WTC11 (cell line): ENCODE measurements around the gene MAP3K2. TPM values are rescaled to one million over a fixed set of nuclear protein-coding genes. Genes with fewer than 3 reads are reported as not detected.
A peak's percentile ranks its signal among the peaks of the same experiment; 100 is the strongest.

Experiments used
- ATAC-seq: fragments of 200-7000 bp; cut with Tn5 transposase; 2 replicates; pipeline ENCODE4 v1.10.0; 2021; ENCODE audit warnings: mild to moderate bottlenecking, moderate library complexity
- CTCF ChIA-PET: fragments of 300-600 bp; sonication (Branson Sonifier 250); formaldehyde crosslinking; loops from one replicate; lab custom pipeline; 2021; ENCODE audit warnings: antibody characterized with exemption; lab: Charles Lee
- POLR2A ChIA-PET: fragments of 350-600 bp; sonication (Branson Sonifier 250); formaldehyde crosslinking; loops from one replicate; lab custom pipeline; 2021; ENCODE audit warnings: antibody characterized with exemption; lab: Charles Lee
- DNase-seq: peaks from one replicate; pipeline ENCODE4 v3.0.0; 2021; ENCODE audit warnings: low spot score
- H3K27ac Mint-ChIP-seq: 2 replicates; pipeline ENCODE4 v1.8.0; 2021; ENCODE audit warnings: mixed read lengths
- H3K27me3 Mint-ChIP-seq: 2 replicates; pipeline ENCODE4 v1.8.0; 2021; ENCODE audit warnings: low read depth, mild to moderate bottlenecking, moderate library complexity, mixed read lengths
- H3K36me3 Mint-ChIP-seq: 2 replicates; pipeline ENCODE4 v1.8.0; 2021; ENCODE audit warnings: mixed read lengths
- H3K4me1 Mint-ChIP-seq: 2 replicates; pipeline ENCODE4 v1.8.0; 2022; ENCODE audit warnings: mixed read lengths
- H3K4me3 Mint-ChIP-seq: 2 replicates; pipeline ENCODE4 v1.8.0; 2021; ENCODE audit warnings: mild to moderate bottlenecking, moderate library complexity, mixed read lengths
- H3K9me3 Mint-ChIP-seq: 2 replicates; pipeline ENCODE4 v1.8.0; 2021; ENCODE audit warnings: mixed read lengths
- FOXP1 ChIP-seq: sonication (generic); formaldehyde crosslinking; IDR thresholded peaks from 2 replicates; pipeline ENCODE4 v1.8.0; 2022; ENCODE audit warnings: missing genetic modification reagents, mild to moderate bottlenecking, moderate library complexity, borderline replicate concordance
- GTF2I ChIP-seq: fragments of 250-450 bp; sonication (Bioruptor Pico); conservative IDR thresholded peaks from 2 replicates; pipeline ENCODE4 v1.4.0; 2021; ENCODE audit warnings: mild to moderate bottlenecking
- HMGA2 ChIP-seq: fragments of 250-450 bp; sonication (Bioruptor Pico); IDR thresholded peaks from 2 replicates; pipeline ENCODE4 v1.4.0; 2021; ENCODE audit warnings: mild to moderate bottlenecking, moderate library complexity
- JUN ChIP-seq: sonication (generic); formaldehyde crosslinking; IDR thresholded peaks from 2 replicates; pipeline ENCODE4 v1.8.0; 2023; ENCODE audit warnings: mild to moderate bottlenecking, missing genetic modification reagents
- NR1H2 ChIP-seq: sonication (generic); formaldehyde crosslinking; IDR thresholded peaks from 2 replicates; pipeline ENCODE4 v1.9.0; 2021; ENCODE audit warnings: mild to moderate bottlenecking, moderate library complexity, missing genetic modification reagents
- NR2C2 ChIP-seq: sonication (generic); formaldehyde crosslinking; IDR thresholded peaks from 2 replicates; pipeline ENCODE4 v1.8.0; 2022; ENCODE audit warnings: mild to moderate bottlenecking, missing genetic modification reagents
- RELA ChIP-seq: sonication (generic); formaldehyde crosslinking; IDR thresholded peaks from 2 replicates; pipeline ENCODE4 v1.8.1; 2022; ENCODE audit warnings: missing genetic modification reagents, mild to moderate bottlenecking, borderline replicate concordance
- SMAD3 ChIP-seq: sonication (generic); formaldehyde crosslinking; IDR thresholded peaks from 2 replicates; pipeline ENCODE4 v1.8.0; 2022; ENCODE audit warnings: missing genetic modification reagents, mild to moderate bottlenecking, borderline replicate concordance
- TEAD1 ChIP-seq: sonication (generic); formaldehyde crosslinking; IDR thresholded peaks from 2 replicates; pipeline ENCODE4 v1.8.0; 2022; ENCODE audit warnings: mild to moderate bottlenecking, missing genetic modification reagents
- ZBTB21 ChIP-seq: sonication (generic); formaldehyde crosslinking; IDR thresholded peaks from 2 replicates; pipeline ENCODE4 v1.8.1; 2023; ENCODE audit warnings: mild to moderate bottlenecking, missing genetic modification reagents, borderline replicate concordance
- ZNF219 ChIP-seq: sonication (generic); formaldehyde crosslinking; IDR thresholded peaks from 2 replicates; pipeline ENCODE4 v1.8.0; 2023; ENCODE audit warnings: missing genetic modification reagents, mild to moderate bottlenecking, borderline replicate concordance
- ZNF232 ChIP-seq: sonication (generic); formaldehyde crosslinking; IDR thresholded peaks from 2 replicates; pipeline ENCODE4 v1.8.0; 2022; ENCODE audit warnings: mild to moderate bottlenecking, missing genetic modification reagents
- ZNF396 ChIP-seq: fragments of 250-450 bp; sonication (Bioruptor Pico); IDR thresholded peaks from 2 replicates; pipeline ENCODE4 v1.8.0; 2021; ENCODE audit warnings: mild to moderate bottlenecking, moderate library complexity, borderline replicate concordance
- ZNF416 ChIP-seq: fragments of 250-450 bp; sonication (Bioruptor Pico); IDR thresholded peaks from 2 replicates; pipeline ENCODE4 v1.9.0; 2021; ENCODE audit warnings: mild to moderate bottlenecking, inconsistent platforms
- total RNA-seq: library from RNA; stranded (reverse); gene quantifications from 3 replicates; pipeline ENCODE4 v1.2.3, GENCODE V29; 2021
- TF ChIP-seq, protein P1 (sequence below): fragments of 250-450 bp; sonication (Bioruptor Pico); conservative IDR thresholded peaks from 2 replicates; pipeline ENCODE4 v1.9.0; 2021; ENCODE audit warnings: mild to moderate bottlenecking
- TF ChIP-seq, protein P2 (sequence below): sonication (generic); formaldehyde crosslinking; IDR thresholded peaks from 2 replicates; pipeline ENCODE4 v1.8.1; 2022; ENCODE audit warnings: mild to moderate bottlenecking, missing genetic modification reagents, moderate library complexity, borderline replicate concordance
- TF ChIP-seq, protein P3 (sequence below): sonication (generic); formaldehyde crosslinking; IDR thresholded peaks from 2 replicates; pipeline ENCODE4 v1.8.0; 2023; ENCODE audit warnings: missing genetic modification reagents
- TF ChIP-seq, protein P4 (sequence below): sonication (generic); formaldehyde crosslinking; IDR thresholded peaks from 2 replicates; pipeline ENCODE4 v1.8.0; 2022; ENCODE audit warnings: missing genetic modification reagents
- TF ChIP-seq, protein P5 (sequence below): sonication (generic); formaldehyde crosslinking; IDR thresholded peaks from 2 replicates; pipeline ENCODE4 v1.8.1; 2023; ENCODE audit warnings: mild to moderate bottlenecking, missing genetic modification reagents, moderate library complexity
- TF ChIP-seq, protein P6 (sequence below): sonication (generic); formaldehyde crosslinking; IDR thresholded peaks from 2 replicates; pipeline ENCODE4 v1.8.1; 2023; ENCODE audit warnings: mild to moderate bottlenecking, missing genetic modification reagents, moderate library complexity

Gene MAP3K2
- total RNA-seq, 1 experiment from 2014 or later = 26.9 TPM

DNA sequence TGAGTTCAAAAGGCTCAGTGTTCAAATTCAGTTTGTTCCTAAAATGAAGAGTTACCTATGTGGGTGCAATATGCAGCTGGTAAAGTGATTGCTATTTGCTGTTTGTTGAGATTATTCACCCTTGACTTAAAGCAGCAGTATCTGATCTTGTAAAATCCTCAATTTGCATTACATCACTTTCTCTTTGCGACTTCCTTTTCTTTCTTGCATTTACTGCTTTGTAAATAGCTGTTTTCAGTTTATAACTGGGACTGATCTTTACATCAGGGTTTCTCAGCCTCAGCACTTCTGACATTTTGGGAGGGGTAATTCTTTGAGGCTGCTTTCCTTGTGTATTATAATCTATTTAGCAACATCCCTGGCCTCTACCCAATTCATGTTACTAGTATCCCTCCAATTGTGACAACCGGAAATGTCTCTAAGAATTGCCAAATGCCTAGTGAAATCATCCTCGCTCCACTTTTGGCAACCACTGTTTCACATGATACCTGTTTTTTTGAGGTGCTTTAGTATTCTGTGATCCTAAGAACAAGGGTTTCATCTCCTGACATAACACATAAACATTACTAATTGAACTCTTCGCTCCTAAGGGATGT is 81.7 kb downstream of the MAP3K2 start (continued):
- no peak for TF ChIP-seq NR1H2 (CRISPR knock-in tag)

DNA sequence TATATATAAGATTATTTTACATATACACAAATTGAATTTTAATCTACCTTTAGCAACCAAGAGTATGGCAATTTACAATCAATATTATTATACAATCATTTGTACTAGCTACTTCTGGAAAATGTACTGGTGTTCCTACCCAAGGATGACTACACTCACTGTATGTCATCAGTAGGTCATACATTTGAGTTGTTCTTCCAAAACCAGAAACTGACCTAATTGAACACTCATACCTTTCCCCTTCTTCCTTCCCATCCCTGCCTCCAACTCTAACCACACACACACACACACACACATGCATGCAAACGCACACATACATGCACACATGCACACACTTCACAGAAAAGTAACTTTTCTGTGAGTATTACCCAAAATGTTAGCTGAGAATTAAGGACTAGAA is 85.6 kb downstream of the MAP3K2 start:
- no peak overlapping the region for H3K27ac Mint-ChIP-seq
- TF ChIP-seq RELA (CRISPR knock-in tag) (no peak), SMAD3 (no peak), HMGA2 (CRISPR knock-in tag) (no peak), NR2C2 (CRISPR knock-in tag) (no peak), ZNF232 (CRISPR knock-in tag) (no peak), JUN (CRISPR knock-in tag) (no peak), ZNF416 (CRISPR knock-in tag) (no peak)
- TF ChIP-seq, protein P1, sequence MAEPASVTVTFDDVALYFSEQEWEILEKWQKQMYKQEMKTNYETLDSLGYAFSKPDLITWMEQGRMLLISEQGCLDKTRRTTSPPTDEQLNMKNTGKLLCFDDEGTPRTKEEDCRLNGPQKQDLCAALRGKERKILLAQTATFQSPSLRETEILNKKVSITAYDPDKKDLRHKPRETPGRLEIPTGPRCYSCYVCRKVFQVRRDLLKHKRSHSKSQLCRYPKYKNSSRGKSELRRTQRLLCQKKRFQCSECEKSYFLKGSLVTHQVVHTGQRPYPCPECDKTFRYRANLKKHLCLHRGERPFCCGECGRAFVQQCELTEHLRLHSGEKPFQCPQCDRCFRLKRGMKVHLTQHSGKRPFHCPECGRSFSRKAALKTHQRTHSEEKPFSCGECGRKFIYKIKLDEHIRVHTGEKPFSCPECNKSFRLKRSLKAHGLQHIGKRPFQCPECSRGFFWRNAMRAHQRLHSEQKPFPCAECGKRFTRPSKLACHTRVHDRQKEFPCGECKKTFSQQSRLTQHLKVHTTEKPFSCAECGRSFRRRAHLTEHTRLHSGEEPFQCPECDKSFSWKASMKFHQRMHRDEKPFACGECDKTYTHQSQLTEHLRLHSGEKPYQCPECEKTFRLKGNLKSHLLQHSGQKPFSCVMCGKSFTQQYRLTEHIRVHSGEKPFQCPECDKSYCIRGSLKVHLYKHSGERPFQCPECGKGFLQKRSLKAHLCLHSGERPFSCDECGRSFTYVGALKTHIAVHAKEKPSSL = no peak
- TF ChIP-seq, protein P2, sequence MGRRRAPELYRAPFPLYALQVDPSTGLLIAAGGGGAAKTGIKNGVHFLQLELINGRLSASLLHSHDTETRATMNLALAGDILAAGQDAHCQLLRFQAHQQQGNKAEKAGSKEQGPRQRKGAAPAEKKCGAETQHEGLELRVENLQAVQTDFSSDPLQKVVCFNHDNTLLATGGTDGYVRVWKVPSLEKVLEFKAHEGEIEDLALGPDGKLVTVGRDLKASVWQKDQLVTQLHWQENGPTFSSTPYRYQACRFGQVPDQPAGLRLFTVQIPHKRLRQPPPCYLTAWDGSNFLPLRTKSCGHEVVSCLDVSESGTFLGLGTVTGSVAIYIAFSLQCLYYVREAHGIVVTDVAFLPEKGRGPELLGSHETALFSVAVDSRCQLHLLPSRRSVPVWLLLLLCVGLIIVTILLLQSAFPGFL (CRISPR knock-in tag) = no peak

DNA sequence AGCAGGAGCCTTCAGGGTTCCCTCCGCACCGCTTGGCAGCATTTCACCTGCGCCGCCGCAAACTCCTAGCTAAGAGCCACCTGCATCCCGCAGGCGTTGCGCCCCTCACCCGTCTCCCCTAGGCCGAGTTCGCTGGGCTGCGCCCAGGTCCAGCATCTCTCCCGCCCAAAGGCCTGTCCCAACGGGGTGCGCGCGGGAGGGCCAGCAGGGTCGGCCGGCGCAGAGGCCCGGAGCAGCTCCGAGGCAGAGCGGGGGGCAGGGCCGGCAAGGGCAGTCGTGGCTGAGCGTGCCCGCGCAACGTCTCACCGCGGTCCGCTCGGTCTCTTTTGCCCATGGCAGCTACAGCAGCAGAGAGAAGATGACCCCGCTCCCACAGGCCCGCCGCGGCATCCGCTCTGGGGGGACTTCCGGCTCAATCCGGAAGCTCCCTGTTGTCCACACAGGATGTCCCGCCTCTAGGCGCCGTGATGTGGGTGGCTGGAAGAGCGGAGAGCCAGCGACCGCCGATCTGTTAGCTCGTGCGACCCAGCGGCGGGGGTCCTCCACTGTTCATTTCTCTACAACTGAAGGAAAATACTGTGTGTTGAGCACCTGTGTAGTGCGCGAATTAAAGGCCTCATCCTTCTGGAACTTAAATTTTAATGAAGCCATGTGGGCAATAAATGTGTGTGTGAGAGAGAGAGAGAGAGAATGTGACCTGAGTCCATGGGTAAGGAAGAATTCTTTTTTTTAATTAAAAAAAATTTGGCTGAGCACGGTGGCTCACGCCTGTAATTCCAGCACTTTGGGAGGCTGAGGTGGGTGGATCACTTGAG is 93.8 kb downstream of the MAP3K2 start, which contains the start of gene ERCC3:
ERCC3 (minus strand) TSS at position 397 of the 815 bp plus-strand sequence; CDS start at position 334, 63 bp downstream.
- ChIA-PET CTCF (interaction anchor here (0.6 to 3.8 kb wide), 6 partner anchors 34 to 188 kb away, joined by 3 to 36 read pairs (median 6); no protein-coding TSS in a partner anchor), POLR2A (interaction anchor here (1.0 to 1.5 kb wide), 5 partner anchors 19 to 214 kb away, joined by 3 to 5 read pairs (median 4); no protein-coding TSS in a partner anchor)
- Mint-ChIP-seq H3K4me3 (peak within 1 kb of the TSS; percentile 98), H3K4me1 (peaks cover 18% of the 10 kb centered on the region), H3K9me3 (no peaks in the 10 kb centered on the region), H3K27me3 (no peaks in the 10 kb centered on the region), H3K27ac (peak within 1 kb of the TSS; percentile 99), H3K36me3 (peaks cover 28% of the 10 kb centered on the region)
- DNase-seq = peak; percentile 81
- peak; percentile 97 for ATAC-seq
- TF ChIP-seq, protein P3, sequence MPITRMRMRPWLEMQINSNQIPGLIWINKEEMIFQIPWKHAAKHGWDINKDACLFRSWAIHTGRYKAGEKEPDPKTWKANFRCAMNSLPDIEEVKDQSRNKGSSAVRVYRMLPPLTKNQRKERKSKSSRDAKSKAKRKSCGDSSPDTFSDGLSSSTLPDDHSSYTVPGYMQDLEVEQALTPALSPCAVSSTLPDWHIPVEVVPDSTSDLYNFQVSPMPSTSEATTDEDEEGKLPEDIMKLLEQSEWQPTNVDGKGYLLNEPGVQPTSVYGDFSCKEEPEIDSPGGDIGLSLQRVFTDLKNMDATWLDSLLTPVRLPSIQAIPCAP (CRISPR knock-in tag) = 0 out of 2 replicates have a peak, but pooled peaks have one; percentile 26
- TF ChIP-seq ZNF232 (CRISPR knock-in tag) (0 out of 2 replicates have a peak, but pooled peaks have one; percentile 17), ZNF396 (no peak), ZNF219 (CRISPR knock-in tag) (no peak), TEAD1 (peak; percentile 81; the same call in 1 of the 2 replicates), ZBTB21 (no peak), GTF2I (CRISPR knock-in tag) (no peak), FOXP1 (peak; percentile 45; the same call in 1 of the 2 replicates)
- TF ChIP-seq, protein P4, sequence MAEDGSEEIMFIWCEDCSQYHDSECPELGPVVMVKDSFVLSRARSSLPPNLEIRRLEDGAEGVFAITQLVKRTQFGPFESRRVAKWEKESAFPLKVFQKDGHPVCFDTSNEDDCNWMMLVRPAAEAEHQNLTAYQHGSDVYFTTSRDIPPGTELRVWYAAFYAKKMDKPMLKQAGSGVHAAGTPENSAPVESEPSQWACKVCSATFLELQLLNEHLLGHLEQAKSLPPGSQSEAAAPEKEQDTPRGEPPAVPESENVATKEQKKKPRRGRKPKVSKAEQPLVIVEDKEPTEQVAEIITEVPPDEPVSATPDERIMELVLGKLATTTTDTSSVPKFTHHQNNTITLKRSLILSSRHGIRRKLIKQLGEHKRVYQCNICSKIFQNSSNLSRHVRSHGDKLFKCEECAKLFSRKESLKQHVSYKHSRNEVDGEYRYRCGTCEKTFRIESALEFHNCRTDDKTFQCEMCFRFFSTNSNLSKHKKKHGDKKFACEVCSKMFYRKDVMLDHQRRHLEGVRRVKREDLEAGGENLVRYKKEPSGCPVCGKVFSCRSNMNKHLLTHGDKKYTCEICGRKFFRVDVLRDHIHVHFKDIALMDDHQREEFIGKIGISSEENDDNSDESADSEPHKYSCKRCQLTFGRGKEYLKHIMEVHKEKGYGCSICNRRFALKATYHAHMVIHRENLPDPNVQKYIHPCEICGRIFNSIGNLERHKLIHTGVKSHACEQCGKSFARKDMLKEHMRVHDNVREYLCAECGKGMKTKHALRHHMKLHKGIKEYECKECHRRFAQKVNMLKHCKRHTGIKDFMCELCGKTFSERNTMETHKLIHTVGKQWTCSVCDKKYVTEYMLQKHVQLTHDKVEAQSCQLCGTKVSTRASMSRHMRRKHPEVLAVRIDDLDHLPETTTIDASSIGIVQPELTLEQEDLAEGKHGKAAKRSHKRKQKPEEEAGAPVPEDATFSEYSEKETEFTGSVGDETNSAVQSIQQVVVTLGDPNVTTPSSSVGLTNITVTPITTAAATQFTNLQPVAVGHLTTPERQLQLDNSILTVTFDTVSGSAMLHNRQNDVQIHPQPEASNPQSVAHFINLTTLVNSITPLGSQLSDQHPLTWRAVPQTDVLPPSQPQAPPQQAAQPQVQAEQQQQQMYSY (CRISPR knock-in tag) = no peak
- TF ChIP-seq, protein P5, sequence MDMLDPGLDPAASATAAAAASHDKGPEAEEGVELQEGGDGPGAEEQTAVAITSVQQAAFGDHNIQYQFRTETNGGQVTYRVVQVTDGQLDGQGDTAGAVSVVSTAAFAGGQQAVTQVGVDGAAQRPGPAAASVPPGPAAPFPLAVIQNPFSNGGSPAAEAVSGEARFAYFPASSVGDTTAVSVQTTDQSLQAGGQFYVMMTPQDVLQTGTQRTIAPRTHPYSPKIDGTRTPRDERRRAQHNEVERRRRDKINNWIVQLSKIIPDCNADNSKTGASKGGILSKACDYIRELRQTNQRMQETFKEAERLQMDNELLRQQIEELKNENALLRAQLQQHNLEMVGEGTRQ (CRISPR knock-in tag) = no peak
- TF ChIP-seq, protein P6, sequence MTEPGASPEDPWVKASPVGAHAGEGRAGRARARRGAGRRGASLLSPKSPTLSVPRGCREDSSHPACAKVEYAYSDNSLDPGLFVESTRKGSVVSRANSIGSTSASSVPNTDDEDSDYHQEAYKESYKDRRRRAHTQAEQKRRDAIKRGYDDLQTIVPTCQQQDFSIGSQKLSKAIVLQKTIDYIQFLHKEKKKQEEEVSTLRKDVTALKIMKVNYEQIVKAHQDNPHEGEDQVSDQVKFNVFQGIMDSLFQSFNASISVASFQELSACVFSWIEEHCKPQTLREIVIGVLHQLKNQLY (CRISPR knock-in tag) = no peak

More for the DNA sequence above, 85.6 kb downstream of the MAP3K2 start:
- Mint-ChIP-seq H3K4me3 (no peak overlapping the region), H3K9me3 (no peaks in the 10 kb centered on the region), H3K4me1 (no peaks in the 10 kb centered on the region), H3K36me3 (no peaks in the 10 kb centered on the region), H3K27me3 (no peaks in the 10 kb centered on the region)
- CTCF ChIA-PET = interaction anchor here (1.1 to 2.3 kb wide), 2 partner anchors 105 to 308 kb away, joined by 3 to 9 read pairs; no protein-coding TSS in a partner anchor
- ATAC-seq = no peak
- no peak for DNase-seq
- POLR2A ChIA-PET = interaction anchor here (0.6 kb wide), 1 partner anchor 66 kb away, joined by 3 read pairs; no protein-coding TSS in a partner anchor
